ENCODE results near the gene EIF2AK2. TPM values are rescaled to one million over a fixed set of nuclear protein-coding genes. Genes with fewer than 3 reads are reported as not detected.

The EIF2AK2 gene
- polyA plus RNA-seq, 2 of the 4 experiments (the other 2 are of a cell fraction): 29.8 to 47.2 TPM

GRCh38 chr2:37080266-37080665 is 76.5 kb downstream of the EIF2AK2 start (continued):
- no peak for TF ChIP-seq REST (IDR thresholded peaks at IDR 0.05)
- TF ChIP-seq CBX8 (IDR thresholded peaks at IDR 0.05): no peak
- TF ChIP-seq RFX5 (IDR thresholded peaks at IDR 0.05): no peak
- no peak for TF ChIP-seq SMC3 (IDR thresholded peaks at IDR 0.05)

GRCh38 chr2:37070931-37071330 is 85.8 kb downstream of the EIF2AK2 start:
- ATAC-seq (no peak), DNase-seq (ENCODE audit: low read depth in 1 of 2, low spot score in 1 of 2) (no peak), FAIRE-seq (no peak)
- no peak for TF ChIP-seq RAD21 (conservative IDR thresholded peaks at IDR 0.05 in 1 of 2, IDR thresholded peaks at IDR 0.05 in 1 of 2)
- TF ChIP-seq FOSL2 (IDR thresholded peaks at IDR 0.05): no peak
- no peak for TF ChIP-seq FOSL2 (CRISPR knock-in tag; IDR thresholded peaks at IDR 0.05)
- TF ChIP-seq USF2 (IDR thresholded peaks at IDR 0.05): no peak
- no peak for TF ChIP-seq REST (IDR thresholded peaks at IDR 0.05)
- no peak for TF ChIP-seq RCOR1 (IDR thresholded peaks at IDR 0.05; ENCODE audit: low read depth, low read length)
- TF ChIP-seq ZNF302 (CRISPR knock-in tag; IDR thresholded peaks at IDR 0.05): no peak
- no peak for TF ChIP-seq MAZ (IDR thresholded peaks at IDR 0.05; ENCODE audit: borderline replicate concordance, low read depth, low read length)
- H3K4me3 ChIP-seq: no peak overlapping the region
- no peaks in the 10 kb centered on the region for H3K4me1 ChIP-seq
- POLR2A ChIA-PET: no interaction called here
- 93% methylated on average over 2 of the region's 2 CpGs for WGBS (ENCODE audit: missing lambda C conversion rate)
- CTCF ChIA-PET: no interaction called here
- no peak overlapping the region for H3K27ac ChIP-seq
- no peak overlapping the region for H3K4me2 ChIP-seq
- H3K9me3 ChIP-seq: no peaks in the 10 kb centered on the region

- FAIRE-seq: no peak
- TF ChIP-seq HES2 (IDR thresholded peaks at IDR 0.05): no peak
- no peak for TF ChIP-seq RARB (CRISPR knock-in tag; IDR thresholded peaks at IDR 0.05)
- no peak for TF ChIP-seq NPAS2 (CRISPR knock-in tag; IDR thresholded peaks at IDR 0.05; ENCODE audit: borderline replicate concordance)
- no peak for TF ChIP-seq PHF8 (IDR thresholded peaks at IDR 0.05; ENCODE audit: borderline replicate concordance, low read depth)
- TF ChIP-seq CTCF (IDR thresholded peaks at IDR 0.05): no peak
- no peak for TF ChIP-seq JUN (IDR thresholded peaks at IDR 0.05)
- TF ChIP-seq CEBPB (IDR thresholded peaks at IDR 0.05): no peak
- TF ChIP-seq MAFK (IDR thresholded peaks at IDR 0.05; ENCODE audit: partially characterized antibody): no peak
- TF ChIP-seq HDAC2 (IDR thresholded peaks at IDR 0.05): no peak
- no peak for TF ChIP-seq FOSL2 (IDR thresholded peaks at IDR 0.05)
- TF ChIP-seq FOSL2 (CRISPR knock-in tag; IDR thresholded peaks at IDR 0.05): no peak
- no peak for TF ChIP-seq GATA3 (IDR thresholded peaks at IDR 0.05; ENCODE audit: borderline replicate concordance)
- no peak for TF ChIP-seq FOXS1 (CRISPR knock-in tag; IDR thresholded peaks at IDR 0.05)
- Histone ChIP-seq H3K9me3 (no peaks in the 10 kb centered on the region), H3K27ac (no peak overlapping the region), H3K4me2 (no peak overlapping the region), H3K4me3 (no peak overlapping the region), H3K4me1 (no peaks in the 10 kb centered on the region)
- POLR2A ChIA-PET: no interaction called here
- no peak for DNase-seq (ENCODE audit: low read depth in 1 of 2, low spot score in 1 of 2)
- 80% methylated on average over 6 of the region's 6 CpGs for WGBS (ENCODE audit: missing lambda C conversion rate)
- no peak for ATAC-seq
- CTCF ChIA-PET: interaction anchor here (1.0 kb wide), 1 partner anchor 823 kb away, joined by 3 read pairs; no protein-coding TSS in a partner anchor
Measured at GRCh38 chr2:37068686-37069085, 88.1 kb downstream of the EIF2AK2 start.
